ENCODE results near the gene ELF1. TPM values are rescaled to one million over a fixed set of nuclear protein-coding genes. Genes with fewer than 3 reads are reported as not detected.

ELF1 gene
- total RNA-seq: 100 to 1,000 TPM; 122 to 125 TPM

DNA sequence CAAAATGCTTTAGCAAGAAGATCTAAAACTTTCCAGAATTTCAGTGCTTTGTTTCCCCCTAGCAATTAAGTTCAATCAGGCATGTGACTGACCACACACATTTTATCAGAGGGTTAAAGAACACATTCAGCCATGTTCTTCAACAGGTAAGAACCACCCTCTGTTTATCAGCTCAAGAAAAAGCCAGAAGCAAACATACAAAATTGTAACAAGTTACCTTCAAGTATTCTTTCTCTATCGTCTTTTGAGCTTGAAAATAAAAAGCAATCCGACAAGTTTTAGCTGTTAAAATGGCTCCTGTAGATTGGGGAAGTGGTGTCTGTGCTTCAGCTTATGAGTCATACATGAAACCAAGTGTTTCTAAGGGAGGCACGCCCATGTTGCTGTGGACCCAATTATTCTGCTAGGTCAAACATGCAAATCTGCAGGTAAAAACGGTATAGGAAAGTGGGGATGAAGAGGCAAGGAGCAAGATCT lies at the start of gene ELF1:
ELF1 (minus strand) TSS at position 306 of the 477 bp plus-strand sequence. CDS start 37,262 bp downstream, outside the sequence.

DNA sequence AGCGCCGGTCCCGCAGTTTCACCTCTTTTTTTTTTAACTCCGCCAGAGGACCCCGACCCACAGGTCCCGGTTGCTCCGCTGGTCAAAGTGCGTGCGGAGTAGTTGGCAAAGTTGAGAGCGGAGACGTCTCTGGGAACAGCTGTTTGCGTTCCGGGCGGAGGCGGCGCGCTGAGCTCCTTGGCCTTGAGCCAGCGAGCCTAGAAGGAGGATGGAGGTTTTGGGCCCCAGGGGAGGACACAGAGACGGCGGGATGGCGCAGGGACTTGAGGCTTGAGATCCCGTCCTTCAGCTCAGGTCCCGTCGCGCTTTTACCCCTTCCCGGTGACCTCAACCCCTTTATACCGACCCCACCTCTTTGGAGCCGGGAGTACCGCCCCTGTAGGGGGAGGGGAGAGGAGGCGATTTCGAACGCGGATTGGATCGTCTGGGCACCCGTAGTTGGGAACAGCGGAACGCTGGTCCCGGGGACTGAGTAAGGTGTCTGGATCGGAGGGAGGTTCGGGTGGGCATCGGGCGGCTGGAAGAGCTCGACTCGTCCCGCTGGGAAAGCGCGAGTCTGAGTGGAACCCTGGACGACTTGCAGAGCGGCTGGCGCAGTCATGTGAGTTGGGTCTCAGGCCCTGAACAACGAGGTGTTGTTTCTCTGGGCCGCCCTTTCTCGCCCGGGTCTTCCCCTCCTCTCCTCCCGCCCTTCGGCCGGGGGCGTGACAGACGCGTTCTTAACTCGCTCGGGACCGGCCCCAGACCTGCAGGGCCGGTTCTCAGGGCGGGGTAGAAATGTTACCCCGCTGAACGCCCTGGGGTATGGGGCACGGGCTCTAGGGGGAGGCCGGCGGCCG lies 42.2 kb upstream of the ELF1 start, which contains the start of gene WBP4:
WBP4 (plus strand) TSS at position 435 of the 839 bp plus-strand sequence; CDS start at position 600, 165 bp downstream.

Other genes with a start within 250 kb of the ELF1 start
- gene MRPS31, start 248.1 kb downstream of the ELF1 start, total RNA-seq: 10 to 100 TPM; 29.1 to 29.7 TPM
- 10 to 100 TPM in 1 of 2 experiments, 1 to 10 TPM in 1; 9.9 to 12.7 TPM for gene SLC25A15, start 229.7 kb downstream of the ELF1 start, total RNA-seq
- 1 to 10 TPM; 8.6 to 9.3 TPM for gene WBP4, start 42.2 kb upstream of the ELF1 start, total RNA-seq
- gene KBTBD6, start 113.5 kb upstream of the ELF1 start, total RNA-seq: 1 to 10 TPM; 6.7 TPM
- gene KBTBD7, start 175.3 kb upstream of the ELF1 start, total RNA-seq: 10 to 100 TPM in 1 of 2 experiments, 1 to 10 TPM in 1; 10.0 to 10.2 TPM
- gene MTRF1, start 244.3 kb upstream of the ELF1 start, total RNA-seq: 10 to 100 TPM; 18.0 to 22.3 TPM